HepG2 (cell line): ENCODE results near the gene CRISPLD2. TPM values are rescaled to one million over a fixed set of nuclear protein-coding genes. Genes with fewer than 3 reads are reported as not detected.

Experiments used
- ATAC-seq: fragments of 200-7000 bp; cut with Tn5 transposase; 3 replicates; pipeline ENCODE4 v1.9.1; 2020; ENCODE audit warnings: mild to moderate bottlenecking, moderate library complexity
- BruUV-seq: library from RNA; stranded (reverse); fragments of 400-500 nt; replicated peaks from 2 replicates; lab custom pipeline; 2021; lab: Mats Ljungman, UMichigan
- CTCF ChIA-PET: fragments of 300-600 bp; formaldehyde crosslinking; extraction: SDS; loops from one replicate; lab custom pipeline; 2021; ENCODE audit warnings: low total read pairs, inconsistent platforms, low intra/inter-chr PET ratio; lab: Yijun Ruan, JAX
- POLR2A ChIA-PET: fragments of 350-600 bp; sonication (Branson Sonifier 250); formaldehyde crosslinking; loops from one replicate; lab custom pipeline; 2020; ENCODE audit warnings: antibody characterized with exemption, inconsistent platforms; lab: Yijun Ruan, JAX
- DNase-seq: peaks from one replicate; pipeline ENCODE4 v3.0.0-alpha.2; 2015; ENCODE audit warnings: low spot score
- FAIRE-seq: peaks from 3 replicates; lab custom pipeline; 2011; peaks lifted over from hg19 to GRCh38; lab: Jason Lieb, UNC
- H2AFZ ChIP-seq: one replicate; pipeline ENCODE4 v1.6.1; 2011; ENCODE audit warnings: low read length, inconsistent platforms
- H3K27ac ChIP-seq: fragments of 300-600 bp; 3 replicates; pipeline ENCODE4 v1.8.0; 2011; ENCODE audit warnings: mixed run types, mild to moderate bottlenecking, mixed read lengths, low read length, inconsistent platforms; ENCODE audit not compliant: insufficient read depth; ENCODE audit errors: extremely low read length
- H3K27me3 ChIP-seq, 2 experiments: fragments of 200-600 bp in 1 of 2; 2 replicates in 1 of 2; 3 replicates in 1 of 2; pipeline versions ENCODE4 v1.6.0 to v1.8.0; 2011; ENCODE audit warnings: low read length in 2 of 2, mild to moderate bottlenecking in 2 of 2, moderate library complexity in 2 of 2, inconsistent platforms in 1 of 2; ENCODE audit not compliant: insufficient read depth in 2 of 2, control insufficient read depth in 1 of 2
- H3K36me3 ChIP-seq, 2 experiments: fragments of 200-600 bp in 1 of 2; replicated peaks in 1 of 2; 2 replicates in 1 of 2; 3 replicates in 1 of 2; pipeline versions ENCODE4 v1.5.1 to v1.8.0; 2011; ENCODE audit warnings: low read length in 2 of 2, inconsistent platforms in 1 of 2; ENCODE audit not compliant: insufficient read depth in 2 of 2, control insufficient read depth in 1 of 2
- H3K4me1 ChIP-seq: 2 replicates; pipeline ENCODE4 v1.5.1; 2012; ENCODE audit warnings: low read length, inconsistent platforms; ENCODE audit not compliant: insufficient read depth
- H3K4me2 ChIP-seq: 2 replicates; pipeline ENCODE4 v1.6.0; 2011; ENCODE audit warnings: low read depth, low read length, inconsistent platforms
- H3K4me3 ChIP-seq, 3 experiments: fragments of 200-600 bp in 1 of 3; sonication (generic), shearing (Covaris generic) in 1 of 3; replicated peaks in 1 of 3; 2 replicates each; pipeline ENCODE4 v1.5.1; 2011 to 2016; ENCODE audit warnings: low read length in 3 of 3, inconsistent platforms in 2 of 3, low read depth in 2 of 3, mild to moderate bottlenecking in 2 of 3, control low read depth in 1 of 3, mixed read lengths in 1 of 3; ENCODE audit not compliant: insufficient read depth in 1 of 3
- H3K79me2 ChIP-seq: one replicate; pipeline ENCODE4 v1.6.1; 2011; ENCODE audit warnings: low read length, inconsistent platforms; ENCODE audit not compliant: insufficient read depth
- H3K9ac ChIP-seq: 2 replicates; pipeline ENCODE4 v1.6.0; 2011; ENCODE audit warnings: mild to moderate bottlenecking, low read depth, low read length, inconsistent platforms; ENCODE audit not compliant: insufficient read depth
- H3K9me3 ChIP-seq: 2 replicates; pipeline ENCODE4 v1.5.1; 2012; ENCODE audit warnings: mild to moderate bottlenecking, low read length
- H4K20me1 ChIP-seq: 2 replicates; pipeline ENCODE4 v1.6.0; 2011; ENCODE audit warnings: inconsistent platforms, mild to moderate bottlenecking, low read length, moderate library complexity; ENCODE audit not compliant: insufficient read depth
- CENPX ChIP-seq: sonication (generic); formaldehyde crosslinking; IDR thresholded peaks from 2 replicates; pipeline ENCODE4 v1.9.0; 2021; ENCODE audit warnings: mild to moderate bottlenecking, missing genetic modification reagents, moderate library complexity
- GTF3A ChIP-seq: sonication (generic); formaldehyde crosslinking; conservative IDR thresholded peaks from 2 replicates; pipeline ENCODE4 v1.4.0; 2020; ENCODE audit warnings: mild to moderate bottlenecking, missing genetic modification reagents
- HNF1A ChIP-seq, 2 experiments: sonication (generic) in 1 of 2; formaldehyde crosslinking in 1 of 2; IDR thresholded peaks; 2 replicates each; pipeline versions ENCODE4 v1.4.0 to v1.6.1; 2016 to 2020; ENCODE audit warnings: borderline replicate concordance in 1 of 2, low read depth in 1 of 2, mild to moderate bottlenecking in 1 of 2, missing genetic modification reagents in 1 of 2
- KDM6A ChIP-seq: IDR thresholded peaks from 2 replicates; pipeline ENCODE4 v1.6.1; 2016; ENCODE audit warnings: low read depth
- MATR3 ChIP-seq: sonication (generic); formaldehyde crosslinking; IDR thresholded peaks from 2 replicates; pipeline ENCODE4 v1.4.0; 2020; ENCODE audit warnings: missing genetic modification reagents
- MBD4 ChIP-seq: IDR thresholded peaks from 2 replicates; pipeline ENCODE4 v1.6.1; 2012; ENCODE audit warnings: low read length, inconsistent platforms, borderline replicate concordance
- MIER3 ChIP-seq: IDR thresholded peaks from 2 replicates; pipeline ENCODE4 v1.6.1; 2016; ENCODE audit warnings: missing compliant biosample characterization, borderline replicate concordance
- MNT ChIP-seq: fragments of 450-650 bp; IDR thresholded peaks from 2 replicates; pipeline ENCODE4 v1.6.1; 2016
- PITX1 ChIP-seq: sonication (generic); formaldehyde crosslinking; IDR thresholded peaks from 2 replicates; pipeline ENCODE4 v1.5.1; 2020; ENCODE audit warnings: mild to moderate bottlenecking, missing genetic modification reagents
- SETDB1 ChIP-seq: sonication (generic); formaldehyde crosslinking; IDR thresholded peaks from 2 replicates; pipeline ENCODE4 v1.5.1; 2020; ENCODE audit warnings: missing genetic modification reagents, mild to moderate bottlenecking, borderline replicate concordance
- ZBTB3 ChIP-seq: sonication (generic); formaldehyde crosslinking; IDR thresholded peaks from 2 replicates; pipeline ENCODE4 v1.4.0; 2020; ENCODE audit warnings: low read depth, mild to moderate bottlenecking, moderate library complexity, missing genetic modification reagents, borderline replicate concordance
- ZNF235 ChIP-seq: sonication (generic); formaldehyde crosslinking; IDR thresholded peaks from 2 replicates; pipeline ENCODE4 v1.8.1; 2023; ENCODE audit warnings: mild to moderate bottlenecking, missing genetic modification reagents, borderline replicate concordance
- ZNF550 ChIP-seq: sonication (generic); formaldehyde crosslinking; IDR thresholded peaks from 2 replicates; pipeline ENCODE4 v1.4.0; 2020; ENCODE audit warnings: mild to moderate bottlenecking, missing genetic modification reagents, borderline replicate concordance
- WGBS: methylation state at CpG from one replicate; pipeline ENCODE4 v1.1.6; 2017; ENCODE audit warnings: low lambda C conversion rate; 5-methylcytosine and 5-hydroxymethylcytosine counted together
- in situ Hi-C: cut with HindIII; loops from 2 replicates; pipeline ENCODE4 v1.10.0; 2017; ENCODE audit warnings: low pct_unique_long_range_greater_than_20kb; ENCODE audit not compliant: extremely low pct_ligation_motif_present
- intact Hi-C: fragments of 100-400 bp; cut with micrococcal nuclease; formaldehyde crosslinking; loops from one replicate; pipeline ENCODE4 v1.10.0; 2022; ENCODE audit not compliant: unreplicated experiment
- polyA plus RNA-seq, 8 experiments: library from polyadenylated mRNA; depleted of rRNA in 3 of 8; stranded (reverse) in 7 of 8; unstranded in 1 of 8; fragments of >200 nt; fragmentation: Illumina TruSeq in 4 of 8; extraction: Trizol in 4 of 8; gene quantifications; 2 replicates each; pipeline versions ENCODE4 v1.2.1 to v1.2.3, GENCODE V29; 2011 to 2016; ENCODE audit warnings: low read depth in 4 of 8, missing spikeins in 1 of 8, mixed read lengths in 1 of 8; ENCODE audit not compliant: insufficient read depth in 1 of 8
- total RNA-seq, 5 experiments: library from RNA; depleted of rRNA; stranded (reverse); fragments of >200 nt; fragmentation: Illumina TruSeq; extraction: Trizol; gene quantifications; 2 replicates each; pipeline ENCODE4 v1.2.3, GENCODE V29; 2016; ENCODE audit warnings: low read depth in 1 of 5

CRISPLD2 gene
- total and polyA plus RNA-seq, 2 of the 13 experiments (the other 11 are each of a cell fraction or from before 2014, with no cell fraction given) = 0.04 to 0.31 TPM

GRCh38 chr16:84807776-84808175 lies 12.0 kb upstream of the CRISPLD2 start:
- BruUV-seq = no TSS peak
- H3K36me3 ChIP-seq = no peaks in the 10 kb centered on the region
- no peaks in the 10 kb centered on the region for H3K9me3 ChIP-seq
- H3K4me3 ChIP-seq = no peak overlapping the region
- no peak for ATAC-seq
- TF ChIP-seq GTF3A (CRISPR knock-in tag) (no peak), CENPX (CRISPR knock-in tag) (no peak), MNT (peak; percentile 54; the same call in 1 of the 2 replicates), MATR3 (CRISPR knock-in tag) (no peak), ZNF550 (no peak)
- POLR2A ChIA-PET = no interaction called here
- peaks cover 5 to 76% of the 10 kb centered on the region in 2 experiments; a peak in 4 of 5 replicates for H3K27me3 ChIP-seq
- no peak for DNase-seq
- no peak overlapping the region for H3K4me2 ChIP-seq
- intact Hi-C loops (no loop called here), in situ Hi-C loops (no loop called here)
- CTCF ChIA-PET = no interaction called here
- H2AFZ ChIP-seq = no peak overlapping the region
- no peak for FAIRE-seq
- H3K9ac ChIP-seq = no peak overlapping the region
- H3K4me1 ChIP-seq = peaks cover 7% of the 10 kb centered on the region; the same call in 1 of the 2 replicates
- no peaks in the 10 kb centered on the region for H3K79me2 ChIP-seq
- WGBS = 27% methylated on average over 7 of the region's 7 CpGs
- no peak overlapping the region for H3K27ac ChIP-seq
- no peaks in the 10 kb centered on the region for H4K20me1 ChIP-seq

GRCh38 chr16:84808826-84809225 lies 11.0 kb upstream of the CRISPLD2 start:
- CTCF ChIA-PET = no interaction called here
- no peak overlapping the region for H3K9ac ChIP-seq
- H3K4me1 ChIP-seq = peaks cover 7% of the 10 kb centered on the region; the same call in 1 of the 2 replicates
- ATAC-seq (no peak), FAIRE-seq (no peak), DNase-seq (no peak)
- 66% methylated on average over 8 of the region's 8 CpGs for WGBS
- no TSS peak for BruUV-seq
- no peaks in the 10 kb centered on the region for H3K9me3 ChIP-seq
- no peak overlapping the region for H3K4me3 ChIP-seq
- H3K79me2 ChIP-seq = no peaks in the 10 kb centered on the region
- H3K27me3 ChIP-seq = peaks cover 7 to 79% of the 10 kb centered on the region in 2 experiments; a peak in 4 of 5 replicates
- intact Hi-C loops = no loop called here
- no peak overlapping the region for H2AFZ ChIP-seq
- POLR2A ChIA-PET = interaction anchor here (0.5 kb wide), 1 partner anchor 137 kb away, joined by 5 read pairs; no protein-coding TSS in a partner anchor
- H3K27ac ChIP-seq = no peak overlapping the region
- in situ Hi-C loops = no loop called here
- no peaks in the 10 kb centered on the region for H4K20me1 ChIP-seq
- no peak overlapping the region for H3K4me2 ChIP-seq
- no peaks in the 10 kb centered on the region for H3K36me3 ChIP-seq
- TF ChIP-seq PITX1 (CRISPR knock-in tag) = no peak
- TF ChIP-seq SETDB1 (CRISPR knock-in tag) = no peak
- TF ChIP-seq ZNF235 (CRISPR knock-in tag) = no peak
- TF ChIP-seq MBD4 = no peak
- TF ChIP-seq KDM6A (CRISPR knock-in tag) = no peak
- no peak for TF ChIP-seq HNF1A (IDR thresholded peaks at IDR 0.05; ENCODE audit: low read depth)
- TF ChIP-seq HNF1A (CRISPR knock-in tag; IDR thresholded peaks at IDR 0.05; ENCODE audit: borderline replicate concordance) = no peak
- TF ChIP-seq MIER3 = no peak
- TF ChIP-seq ZBTB3 (CRISPR knock-in tag) = no peak
